IPS-NIHi7 (cell line): ENCODE results near the gene TRAK1.
"Not testable (repeated sequence)": the region's sequence is repeated elsewhere in the genome, so short reads cannot be mapped to it uniquely, and the experiment has no call there.

ENCODE experiments used
- DNase-seq: peaks from one replicate; pipeline ENCODE4 v3.0.0; 2012; ENCODE audit warnings: mixed read lengths; ENCODE audit errors: extremely low spot score

Gene TRAK1

GRCh38 chr3:42096796-42097565 lies 5.8 kb downstream of the TRAK1 start:
- no peak for DNase-seq

- DNase-seq: no peak
These were observed 6.4 kb downstream of the TRAK1 start for GRCh38 chr3:42097566-42097946.

- no peak for DNase-seq
These were observed 7.0 kb downstream of the TRAK1 start for GRCh38 chr3:42098171-42098570.

- DNase-seq: no peak
These were observed 8.0 kb downstream of the TRAK1 start for GRCh38 chr3:42099020-42099765.

- DNase-seq: no peak
These were observed 9.9 kb downstream of the TRAK1 start for GRCh38 chr3:42101048-42101447.

GRCh38 chr3:42101481-42101880 lies 10.3 kb downstream of the TRAK1 start:
- no peak for DNase-seq

GRCh38 chr3:42102571-42102970 lies 11.4 kb downstream of the TRAK1 start:
- no peak for DNase-seq

- not testable (repeated sequence) for DNase-seq
These were observed 12.9 kb downstream of the TRAK1 start for GRCh38 chr3:42103921-42104665.

GRCh38 chr3:42105994-42106393 lies 14.8 kb downstream of the TRAK1 start:
- DNase-seq: not testable (repeated sequence)

GRCh38 chr3:42106646-42107045 lies 15.5 kb downstream of the TRAK1 start:
- DNase-seq: no peak

- DNase-seq: no peak
These were observed 19.5 kb downstream of the TRAK1 start for GRCh38 chr3:42110631-42111030.

- no peak for DNase-seq
These were observed 23.1 kb downstream of the TRAK1 start for GRCh38 chr3:42114130-42114725.

GRCh38 chr3:42115215-42115614 lies 24.1 kb downstream of the TRAK1 start:
- DNase-seq: no peak

GRCh38 chr3:42115946-42116345 lies 24.8 kb downstream of the TRAK1 start:
- DNase-seq: no peak

- DNase-seq: no peak
These were observed 25.3 kb downstream of the TRAK1 start for GRCh38 chr3:42116466-42116865.

- DNase-seq: peak; percentile 71
These were observed 26.2 kb downstream of the TRAK1 start for GRCh38 chr3:42117175-42118008.

GRCh38 chr3:42118762-42119361 lies 27.7 kb downstream of the TRAK1 start:
- DNase-seq: peak; percentile 88

- no peak for DNase-seq
These were observed 28.6 kb downstream of the TRAK1 start for GRCh38 chr3:42119561-42120355.

GRCh38 chr3:42120866-42121265 lies 29.7 kb downstream of the TRAK1 start:
- DNase-seq: no peak
